Endothelial cell of umbilical vein (primary cell): Measurements from ENCODE around the gene SLC38A6. TPM values are rescaled to one million over a fixed set of nuclear protein-coding genes. Genes with fewer than 3 reads are reported as not detected.

Source experiments
- BruUV-seq: library from RNA; stranded (reverse); fragments of 400-500 nt; replicated peaks from 2 replicates; lab custom pipeline; 2021; lab: Mats Ljungman, UMichigan
- CTCF ChIA-PET: fragments of 300-600, 350-600 bp; sonication (Branson Sonifier 250); formaldehyde crosslinking; loops from one replicate; lab custom pipeline; 2021; ENCODE audit warnings: antibody characterized with exemption, inconsistent platforms; lab: Charles Lee
- POLR2A ChIA-PET: fragments of 300-600, 350-600 bp; sonication (Branson Sonifier 250); formaldehyde crosslinking; loops from one replicate; lab custom pipeline; 2021; ENCODE audit warnings: antibody characterized with exemption, inconsistent platforms; lab: Charles Lee
- DNase-seq: peaks from one replicate; pipeline ENCODE4 v3.0.0-alpha.2; 2011; ENCODE audit warnings: low read depth, low spot score
- FAIRE-seq: peaks from 2 replicates; lab custom pipeline; 2011; peaks lifted over from hg19 to GRCh38; lab: Jason Lieb, UNC
- H2AFZ ChIP-seq: 2 replicates; pipeline ENCODE4 v1.6.0; 2012; ENCODE audit warnings: low read depth, low read length, control low read depth, inconsistent platforms
- H3K27ac ChIP-seq: 2 replicates; pipeline ENCODE4 v1.5.1; 2011; ENCODE audit warnings: low read depth, mild to moderate bottlenecking, control low read depth, low read length, moderate library complexity; ENCODE audit not compliant: insufficient read depth
- H3K27me3 ChIP-seq, 2 experiments: 2 replicates each; pipeline versions ENCODE4 v1.6.0 to v1.6.1; 2011; ENCODE audit warnings: low read length in 2 of 2, mixed read lengths in 1 of 2; ENCODE audit not compliant: control insufficient read depth in 2 of 2, insufficient read depth in 2 of 2
- H3K36me3 ChIP-seq, 2 experiments: 2 replicates in 1 of 2; 3 replicates in 1 of 2; pipeline ENCODE4 v1.5.1; 2011; ENCODE audit warnings: low read length in 2 of 2, mild to moderate bottlenecking in 1 of 2, moderate library complexity in 1 of 2; ENCODE audit not compliant: control insufficient read depth in 2 of 2, insufficient read depth in 2 of 2; ENCODE audit errors: extremely low read depth in 1 of 2
- H3K4me1 ChIP-seq: 3 replicates; pipeline ENCODE4 v1.5.1; 2011; ENCODE audit warnings: mild to moderate bottlenecking, low read length; ENCODE audit not compliant: control insufficient read depth, insufficient read depth; ENCODE audit errors: extremely low read depth
- H3K4me2 ChIP-seq: 2 replicates; pipeline ENCODE4 v1.6.1; 2011; ENCODE audit warnings: low read length, control low read depth, mixed read lengths; ENCODE audit not compliant: insufficient read depth
- H3K4me3 ChIP-seq, 3 experiments: fragments of 200-600 bp in 1 of 3; sonication (generic), shearing (Covaris generic) in 1 of 3; replicated peaks in 1 of 3; 2 replicates each; pipeline ENCODE4 v1.5.1; 2011 to 2016; ENCODE audit warnings: control low read depth in 3 of 3, low read length in 3 of 3, mild to moderate bottlenecking in 2 of 3, inconsistent platforms in 1 of 3, low read depth in 1 of 3, moderate library complexity in 1 of 3; ENCODE audit not compliant: insufficient read depth in 1 of 3
- H3K79me2 ChIP-seq: 2 replicates; pipeline ENCODE4 v1.6.0; 2012; ENCODE audit warnings: low read length, inconsistent platforms; ENCODE audit not compliant: control insufficient read depth, insufficient read depth
- H3K9ac ChIP-seq: replicated peaks from 2 replicates; pipeline ENCODE3; 2011; ENCODE audit warnings: low read length, control low read depth; ENCODE audit not compliant: insufficient read depth; ENCODE audit errors: extremely low read depth
- H3K9me1 ChIP-seq: replicated peaks from 3 replicates; pipeline ENCODE4 v1.6.0; 2011; ENCODE audit warnings: mild to moderate bottlenecking, low read length; ENCODE audit not compliant: control insufficient read depth, insufficient read depth; ENCODE audit errors: extremely low read depth
- H3K9me3 ChIP-seq: replicated peaks from 2 replicates; pipeline ENCODE4 v1.5.1; 2012; ENCODE audit warnings: low read length, inconsistent platforms; ENCODE audit not compliant: control insufficient read depth, insufficient read depth
- H4K20me1 ChIP-seq: replicated peaks from 2 replicates; pipeline ENCODE3; 2011; ENCODE audit warnings: mild to moderate bottlenecking, low read length; ENCODE audit not compliant: control insufficient read depth, insufficient read depth; ENCODE audit errors: extremely low read depth
- CTCF ChIP-seq, 2 donors: IDR thresholded peaks; 1 replicate in 1 of 2; 2 replicates in 1 of 2; pipeline ENCODE4 v1.5.1; 2011; ENCODE audit warnings: low read length in 2 of 2, mild to moderate bottlenecking in 2 of 2, moderate library complexity in 2 of 2, control low read depth in 1 of 2, inconsistent platforms in 1 of 2, low read depth in 1 of 2; ENCODE audit not compliant: insufficient read depth in 1 of 2; ENCODE audit errors: extremely low read depth in 1 of 2
- EZH2 ChIP-seq: IDR thresholded peaks from 2 replicates; pipeline ENCODE4 v1.6.1; 2012; ENCODE audit warnings: borderline replicate concordance, low read depth, mild to moderate bottlenecking, moderate library complexity, low read length, inconsistent platforms; ENCODE audit not compliant: severe bottlenecking
- FOS ChIP-seq: IDR thresholded peaks from 2 replicates; pipeline ENCODE4 v1.6.1; 2011; ENCODE audit warnings: mild to moderate bottlenecking, low read length, moderate library complexity, borderline replicate concordance; ENCODE audit not compliant: insufficient read depth
- GATA2 ChIP-seq: IDR thresholded peaks from 2 replicates; pipeline ENCODE4 v1.7.0; 2011; ENCODE audit warnings: low read depth, mild to moderate bottlenecking, moderate library complexity, mixed read lengths, low read length; ENCODE audit not compliant: insufficient read length, insufficient read depth
- JUN ChIP-seq: IDR thresholded peaks from 2 replicates; pipeline ENCODE4 v1.6.1; 2011; ENCODE audit warnings: borderline replicate concordance, low read depth; ENCODE audit not compliant: insufficient read length, insufficient read depth
- MAX ChIP-seq: IDR thresholded peaks from 2 replicates; pipeline ENCODE4 v1.6.1; 2011; ENCODE audit not compliant: insufficient read depth, insufficient read length
- MYC ChIP-seq: IDR thresholded peaks from one replicate; pipeline ENCODE4 v1.6.1; 2011; ENCODE audit warnings: mild to moderate bottlenecking, low read depth, low read length
- POLR2A ChIP-seq: IDR thresholded peaks from 2 replicates; pipeline ENCODE4 v1.6.1; 2012; ENCODE audit warnings: low read depth, mild to moderate bottlenecking, control low read depth, low read length
- POLR2AphosphoS5 ChIP-seq: IDR thresholded peaks from 2 replicates; pipeline ENCODE4 v1.6.1; 2012; ENCODE audit warnings: low read depth, mild to moderate bottlenecking, control low read depth, low read length, moderate library complexity; ENCODE audit not compliant: insufficient read depth
- dilution Hi-C: fragments of 300-500 bp; cut with MboI; formaldehyde crosslinking; loops from one replicate; pipeline ENCODE4 v1.15.0; 2019; ENCODE audit warnings: low sequenced_read_pairs; ENCODE audit not compliant: extremely low pct_ligation_motif_present
- intact Hi-C: fragments of 100-400 bp; cut with micrococcal nuclease; formaldehyde crosslinking; loops from one replicate; pipeline ENCODE4 v1.10.0; 2022
- polyA plus RNA-seq, 4 experiments: library from polyadenylated mRNA; depleted of rRNA in 3 of 4; stranded (reverse) in 3 of 4; unstranded in 1 of 4; fragments of >200 nt; gene quantifications; 2 replicates each; pipeline versions ENCODE4 v1.2.1 to v1.2.3, GENCODE V29; 2011 to 2012; ENCODE audit warnings: missing spikeins in 1 of 4
- total RNA-seq: library from RNA; stranded (reverse); gene quantifications from 2 replicates; pipeline ENCODE4 v1.2.3, GENCODE V29; 2021

SLC38A6 gene
- total and polyA plus RNA-seq, 2 donors (not counting 3 experiments of a cell fraction or from before 2014, with no cell fraction given) = 17.3 to 24.6 TPM

- ChIA-PET POLR2A (no interaction called here), CTCF (interaction anchor here (1.0 to 1.2 kb wide), 4 partner anchors 8 to 164 kb away, joined by 3 to 4 read pairs (median 3); no protein-coding TSS in a partner anchor)
- no peak overlapping the region for H3K4me3 ChIP-seq
- H3K9ac ChIP-seq = no peak overlapping the region
- H3K4me2 ChIP-seq = no peak overlapping the region
- H3K79me2 ChIP-seq = no peaks in the 10 kb centered on the region
- H3K9me1 ChIP-seq = no peaks in the 10 kb centered on the region
- DNase-seq (no peak), FAIRE-seq (no peak)
- H3K4me1 ChIP-seq = no peaks in the 10 kb centered on the region
- intact Hi-C loops (no loop called here), dilution Hi-C loops (no loop called here)
- H2AFZ ChIP-seq = no peak overlapping the region
- no peaks in the 10 kb centered on the region for H3K36me3 ChIP-seq
- no TSS peak for BruUV-seq
- no peaks in the 10 kb centered on the region for H3K9me3 ChIP-seq
- no peaks in the 10 kb centered on the region for H3K27me3 ChIP-seq
- H3K27ac ChIP-seq = no peak overlapping the region
- no peak for TF ChIP-seq GATA2
- no peak for TF ChIP-seq POLR2AphosphoS5
- no peak for TF ChIP-seq FOS
- TF ChIP-seq CTCF (IDR thresholded peaks at IDR 0.05; ENCODE audit: extremely low read depth in 1 of 2, insufficient read depth in 1 of 2, low read depth in 1 of 2, low read length in 2 of 2) = no peak
- no peak for TF ChIP-seq EZH2
- no peak for TF ChIP-seq JUN
- no peak for TF ChIP-seq MAX
- no peak for TF ChIP-seq POLR2A
- TF ChIP-seq MYC = no peak
- H4K20me1 ChIP-seq = no peaks in the 10 kb centered on the region
Observed at GRCh38 chr14:61088081-61088480, 107.0 kb downstream of the SLC38A6 start.
